Measurements from ENCODE around the gene ZDHHC18.

The ZDHHC18 gene

DNA sequence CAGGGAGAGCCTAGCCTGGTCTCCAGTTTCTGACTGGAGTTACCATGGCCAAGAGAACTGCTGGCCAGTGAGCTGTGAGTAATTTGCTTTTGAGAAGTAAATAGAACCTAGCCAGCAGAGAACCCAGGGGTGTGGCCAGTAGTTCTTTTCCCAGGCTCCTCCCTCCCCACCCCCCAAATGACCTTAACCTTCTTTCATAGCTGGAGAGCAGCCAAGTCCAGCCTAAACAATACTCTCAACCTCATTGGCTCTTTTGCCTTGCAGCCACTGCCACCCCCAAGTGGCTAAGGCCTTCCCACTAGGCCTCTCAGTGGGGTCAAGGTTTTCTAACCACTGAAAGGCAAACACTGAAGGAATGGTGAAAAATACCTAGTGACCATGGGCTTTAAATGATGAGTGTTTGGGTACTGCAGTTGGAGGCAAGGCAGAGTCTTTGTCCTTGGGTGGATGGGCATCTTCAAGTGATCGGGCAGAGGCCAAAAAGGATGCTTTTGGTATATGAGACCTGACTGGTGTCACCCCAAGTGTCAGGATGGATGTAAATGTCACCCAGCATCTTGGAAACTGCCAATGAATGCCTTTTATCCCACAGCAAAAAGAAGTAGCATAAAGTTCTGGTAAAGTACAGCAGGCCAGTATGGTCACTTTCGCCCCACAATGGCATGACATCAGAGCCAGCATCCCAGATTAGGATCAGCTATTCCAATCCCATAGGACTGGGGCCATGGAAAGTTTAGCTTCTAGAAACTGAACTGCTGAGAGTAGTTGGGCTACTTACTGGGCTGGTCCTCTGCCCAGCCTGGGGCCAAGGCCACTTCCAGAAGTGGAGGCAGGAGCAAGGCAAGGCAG, 42.2 kb upstream of the ZDHHC18 start:
- no peak overlapping the region for H3K4me3 ChIP-seq (ENCODE audit: control insufficient read depth, low read depth, low read length)
- TF ChIP-seq, protein P1, sequence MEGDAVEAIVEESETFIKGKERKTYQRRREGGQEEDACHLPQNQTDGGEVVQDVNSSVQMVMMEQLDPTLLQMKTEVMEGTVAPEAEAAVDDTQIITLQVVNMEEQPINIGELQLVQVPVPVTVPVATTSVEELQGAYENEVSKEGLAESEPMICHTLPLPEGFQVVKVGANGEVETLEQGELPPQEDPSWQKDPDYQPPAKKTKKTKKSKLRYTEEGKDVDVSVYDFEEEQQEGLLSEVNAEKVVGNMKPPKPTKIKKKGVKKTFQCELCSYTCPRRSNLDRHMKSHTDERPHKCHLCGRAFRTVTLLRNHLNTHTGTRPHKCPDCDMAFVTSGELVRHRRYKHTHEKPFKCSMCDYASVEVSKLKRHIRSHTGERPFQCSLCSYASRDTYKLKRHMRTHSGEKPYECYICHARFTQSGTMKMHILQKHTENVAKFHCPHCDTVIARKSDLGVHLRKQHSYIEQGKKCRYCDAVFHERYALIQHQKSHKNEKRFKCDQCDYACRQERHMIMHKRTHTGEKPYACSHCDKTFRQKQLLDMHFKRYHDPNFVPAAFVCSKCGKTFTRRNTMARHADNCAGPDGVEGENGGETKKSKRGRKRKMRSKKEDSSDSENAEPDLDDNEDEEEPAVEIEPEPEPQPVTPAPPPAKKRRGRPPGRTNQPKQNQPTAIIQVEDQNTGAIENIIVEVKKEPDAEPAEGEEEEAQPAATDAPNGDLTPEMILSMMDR (conservative IDR thresholded peaks at IDR 0.05; ENCODE audit: control insufficient read depth, insufficient read depth, low read depth, low read length) = no peak
- peak; percentile 88 for DNase-seq (ENCODE audit: low read depth)

DNA sequence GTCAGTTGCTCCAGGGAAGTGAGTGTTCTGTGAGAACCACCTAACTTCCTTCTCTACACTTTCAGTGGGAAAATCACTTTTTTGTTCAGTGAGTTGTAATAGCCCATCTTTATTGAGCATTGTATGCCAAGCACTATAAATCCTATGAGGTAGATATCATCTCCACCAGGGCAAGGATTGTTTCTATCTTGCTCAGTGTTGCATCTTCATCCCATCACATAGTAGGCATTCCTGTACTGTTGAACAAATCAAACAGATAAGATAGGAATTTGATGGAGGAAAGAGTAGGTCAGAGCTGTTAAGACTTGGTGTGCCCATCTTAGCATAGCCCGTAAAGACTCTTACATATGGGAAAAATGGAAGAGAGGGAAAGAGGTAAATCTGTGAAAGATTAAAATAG, 41.6 kb upstream of the ZDHHC18 start:
- TF ChIP-seq, protein P1 (conservative IDR thresholded peaks at IDR 0.05; ENCODE audit: control insufficient read depth, insufficient read depth, low read depth, low read length) = no peak
- no peak for DNase-seq (ENCODE audit: low read depth)
- no peak overlapping the region for H3K4me3 ChIP-seq (ENCODE audit: control insufficient read depth, low read depth, low read length)

DNA sequence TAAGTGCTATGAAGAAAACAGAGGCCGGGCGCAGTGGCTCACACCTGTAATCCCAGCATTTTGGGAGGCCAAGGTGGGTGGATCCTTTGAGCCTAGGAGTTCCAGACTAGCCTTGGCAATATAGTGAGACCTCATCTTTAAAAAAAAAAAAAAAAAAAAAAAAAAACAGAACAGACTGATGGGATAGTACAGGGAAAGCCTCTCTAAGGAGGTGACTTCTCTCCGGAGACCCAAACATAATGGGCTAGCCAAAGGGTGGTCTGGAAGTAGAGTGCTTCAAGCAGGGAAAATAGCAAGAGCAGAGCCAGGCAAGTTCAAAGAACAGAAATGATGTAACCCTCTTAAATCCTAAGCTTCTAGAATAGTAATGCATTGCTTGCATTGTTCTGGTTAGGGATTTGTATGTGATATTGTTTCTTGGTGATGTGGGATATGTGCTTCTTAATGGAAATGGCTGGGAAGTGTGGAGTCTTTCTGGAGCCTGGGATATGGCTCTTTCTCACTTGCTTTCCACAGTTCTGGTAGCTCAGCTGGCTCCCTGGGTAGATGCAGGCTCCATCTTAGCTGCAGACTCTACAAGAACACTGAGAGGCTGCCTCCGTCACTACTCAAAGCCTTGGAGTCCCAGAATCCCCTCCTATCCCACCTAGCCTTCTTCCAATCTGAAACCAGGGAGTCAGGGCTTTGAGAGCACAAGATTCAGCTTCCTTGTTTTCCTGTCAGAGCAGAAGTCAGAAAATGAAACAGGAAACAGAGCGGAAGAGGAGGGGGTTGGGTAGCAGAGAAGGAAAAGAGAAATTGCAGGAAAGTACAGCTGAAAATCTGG, 40.7 kb upstream of the ZDHHC18 start:
- TF ChIP-seq, protein P1 (conservative IDR thresholded peaks at IDR 0.05; ENCODE audit: control insufficient read depth, insufficient read depth, low read depth, low read length) = no peak
- DNase-seq (ENCODE audit: low read depth) = peak; percentile 11
- H3K4me3 ChIP-seq (ENCODE audit: control insufficient read depth, low read depth, low read length) = no peak overlapping the region

DNA sequence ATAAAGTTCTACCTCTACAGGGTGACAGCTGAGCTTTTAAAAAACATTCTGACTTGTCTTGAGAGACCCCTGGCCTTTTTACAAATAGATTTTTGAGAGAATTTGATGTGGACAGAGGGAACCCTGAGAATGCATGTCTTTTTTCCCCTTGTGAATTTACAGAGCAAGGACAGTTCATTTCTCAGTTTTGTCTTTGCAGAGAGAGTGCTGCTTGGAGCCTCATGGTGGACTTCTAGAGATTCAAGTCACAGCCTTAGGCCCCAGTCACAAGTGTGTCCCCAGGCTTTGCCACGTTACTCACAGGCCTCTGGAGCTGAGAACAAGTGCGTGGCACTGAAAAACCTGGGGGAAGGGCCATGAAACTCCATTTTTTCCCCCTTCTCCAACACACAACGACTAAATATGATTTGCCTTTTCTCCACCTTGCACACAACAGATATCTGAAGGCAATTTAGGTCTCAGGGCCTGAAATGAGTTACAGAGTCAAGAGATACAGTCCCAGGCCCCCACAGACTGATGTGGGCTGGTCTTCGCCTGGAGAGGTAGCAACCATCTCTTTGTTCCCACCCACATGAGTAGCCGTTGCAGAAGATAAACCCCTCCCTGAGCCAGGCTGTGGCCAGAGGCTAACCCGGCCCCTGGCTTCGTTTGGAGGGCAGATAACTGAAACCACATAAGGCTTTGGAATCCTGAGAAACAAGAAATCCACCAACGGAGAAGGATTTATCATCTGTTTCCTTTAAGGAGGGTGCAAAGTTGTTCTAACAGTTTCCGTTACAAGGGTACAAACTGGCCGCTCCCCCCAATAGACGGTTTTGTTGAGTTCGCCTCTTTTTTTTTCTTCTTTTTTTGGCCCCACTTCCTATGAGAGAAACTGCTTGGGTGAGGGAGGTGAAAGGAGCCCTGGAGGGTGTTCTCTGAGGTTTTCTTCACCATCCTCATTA, 39.8 kb upstream of the ZDHHC18 start:
- peak overlapping the region; percentile 69 for H3K4me3 ChIP-seq (ENCODE audit: control insufficient read depth, low read depth, low read length)
- TF ChIP-seq, protein P1 (conservative IDR thresholded peaks at IDR 0.05; ENCODE audit: control insufficient read depth, insufficient read depth, low read depth, low read length) = no peak
- DNase-seq (ENCODE audit: low read depth) = peak; percentile 87

DNA sequence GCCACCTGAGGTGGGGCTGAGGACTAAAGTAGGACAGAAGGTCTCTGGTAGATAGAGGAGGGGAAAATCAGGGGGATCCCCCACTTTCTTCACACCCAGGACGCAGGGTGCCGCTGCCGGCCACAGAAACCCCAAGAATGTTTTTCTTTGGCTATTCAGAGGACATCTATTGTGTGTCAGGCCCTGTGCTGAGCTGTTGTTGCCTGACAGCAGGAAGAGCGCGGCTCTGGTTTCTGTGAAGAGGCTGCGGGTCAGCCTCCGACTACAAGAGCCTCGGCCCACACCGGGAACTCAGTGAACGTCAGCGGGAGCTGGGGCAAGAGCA, 39.1 kb upstream of the ZDHHC18 start:
- peak; percentile 49 for DNase-seq (ENCODE audit: low read depth)
- TF ChIP-seq, protein P1 (conservative IDR thresholded peaks at IDR 0.05; ENCODE audit: control insufficient read depth, insufficient read depth, low read depth, low read length) = no peak
- H3K4me3 ChIP-seq (ENCODE audit: control insufficient read depth, low read depth, low read length) = peak overlapping the region; percentile 69

Measured in fibroblast of mammary gland (primary cell).